Activated T-cell treated with anti-CD3 and anti-CD28 coated beads, Interleukin-2, amount 50 U/mL, for 72 hours (primary cell): ENCODE results near the gene ATG4A. TPM values are rescaled to one million over a fixed set of nuclear protein-coding genes. Genes with fewer than 3 reads are reported as not detected.

Experiments used
- ATAC-seq, 2 donors: fragments of 150-1000 bp; cut with Tn5 transposase; replicated peaks in 1 of 2; 2 replicates each; pipeline ENCODE4 v1.10.0; 2021; ENCODE audit warnings: moderate library complexity in 2 of 2, mild to moderate bottlenecking in 1 of 2
- DNase-seq, 2 donors: peaks; one replicate each; pipeline ENCODE4 v3.0.0; 2021 to 2022; ENCODE audit warnings: mixed read lengths in 1 of 2
- H3K27ac Mint-ChIP-seq: one replicate; pipeline ENCODE4 v1.8.0; 2022; ENCODE audit warnings: mild to moderate bottlenecking, moderate library complexity, mixed read lengths
- H3K27me3 Mint-ChIP-seq: one replicate; pipeline ENCODE4 v1.8.0; 2022; ENCODE audit warnings: low read depth, mixed read lengths
- H3K36me3 Mint-ChIP-seq, 2 donors: one replicate each; pipeline ENCODE4 v1.8.0; 2022; ENCODE audit warnings: mixed read lengths in 2 of 2, mild to moderate bottlenecking in 1 of 2; ENCODE audit not compliant: insufficient read depth in 2 of 2
- H3K4me1 Mint-ChIP-seq: one replicate; pipeline ENCODE4 v1.8.0; 2022; ENCODE audit warnings: low read depth, mixed read lengths
- H3K4me3 Mint-ChIP-seq, 2 donors: one replicate each; pipeline ENCODE4 v1.8.0; 2022; ENCODE audit warnings: mild to moderate bottlenecking in 2 of 2, mixed read lengths in 2 of 2, moderate library complexity in 2 of 2
- H3K9me3 Mint-ChIP-seq, 2 donors: one replicate each; pipeline ENCODE4 v1.8.0; 2022; ENCODE audit warnings: mixed read lengths in 2 of 2
- total RNA-seq, 2 donors: library from RNA; stranded (reverse); gene quantifications; one replicate each; pipeline ENCODE4 v1.2.3, GENCODE V29; 2022

ATG4A gene, protein sequence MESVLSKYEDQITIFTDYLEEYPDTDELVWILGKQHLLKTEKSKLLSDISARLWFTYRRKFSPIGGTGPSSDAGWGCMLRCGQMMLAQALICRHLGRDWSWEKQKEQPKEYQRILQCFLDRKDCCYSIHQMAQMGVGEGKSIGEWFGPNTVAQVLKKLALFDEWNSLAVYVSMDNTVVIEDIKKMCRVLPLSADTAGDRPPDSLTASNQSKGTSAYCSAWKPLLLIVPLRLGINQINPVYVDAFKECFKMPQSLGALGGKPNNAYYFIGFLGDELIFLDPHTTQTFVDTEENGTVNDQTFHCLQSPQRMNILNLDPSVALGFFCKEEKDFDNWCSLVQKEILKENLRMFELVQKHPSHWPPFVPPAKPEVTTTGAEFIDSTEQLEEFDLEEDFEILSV
- 10 to 100 TPM in 1 of 2 donors, 1 to 10 TPM in 1; 9.2 to 10.3 TPM for total RNA-seq

DNA sequence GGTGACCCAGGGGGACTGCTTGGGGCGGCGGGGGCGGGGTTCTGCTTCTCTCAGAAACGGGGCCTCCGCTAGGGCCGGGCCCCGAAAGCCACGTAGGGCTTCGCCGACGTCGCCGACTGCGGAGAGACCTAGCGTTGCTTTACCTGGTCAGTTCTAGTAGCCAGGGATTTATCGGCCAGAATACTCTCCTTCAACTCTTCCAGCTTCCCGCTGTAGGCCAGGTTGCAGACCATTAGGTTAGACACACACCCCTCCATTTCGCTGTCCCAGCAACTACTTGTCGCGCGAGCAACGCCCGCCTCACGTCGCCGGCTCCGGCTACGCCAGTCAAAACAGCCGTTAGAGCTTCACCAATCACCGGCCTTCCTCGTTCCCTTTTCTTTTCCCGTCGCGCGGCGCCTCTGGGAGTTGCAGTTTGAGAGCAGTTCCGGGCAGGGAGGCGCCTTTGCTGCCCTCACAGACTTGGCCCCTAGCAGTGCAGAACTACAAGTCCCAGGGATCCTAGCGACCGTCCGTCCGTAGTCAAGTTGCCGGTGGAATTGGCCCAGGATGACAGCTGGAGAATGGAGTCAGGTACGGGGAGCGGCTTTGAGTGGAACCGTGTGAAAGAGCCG, at the start of gene ATG4A, which contains the start of gene PSMD10:
Gene ATG4A, plus strand, starts transcription at position 515 of the 614 bp plus-strand sequence. Its CDS starts 49 bp downstream, at position 564.
Gene PSMD10, minus strand, starts transcription at position 279 of the 614 bp plus-strand sequence. Its CDS starts 22 bp downstream, at position 257.
- Mint-ChIP-seq H3K27me3 (no peaks in the 10 kb centered on the region), H3K4me3 (no peak within 1 kb of the TSS), H3K27ac (no peak within 1 kb of the TSS), H3K9me3 (no peaks in the 10 kb centered on the region), H3K36me3 (no peaks in the 10 kb centered on the region), H3K4me1 (no peaks in the 10 kb centered on the region)
- ATAC-seq, result peak; percentile 96
- DNase-seq, result peak; percentile 87 to 91

DNA sequence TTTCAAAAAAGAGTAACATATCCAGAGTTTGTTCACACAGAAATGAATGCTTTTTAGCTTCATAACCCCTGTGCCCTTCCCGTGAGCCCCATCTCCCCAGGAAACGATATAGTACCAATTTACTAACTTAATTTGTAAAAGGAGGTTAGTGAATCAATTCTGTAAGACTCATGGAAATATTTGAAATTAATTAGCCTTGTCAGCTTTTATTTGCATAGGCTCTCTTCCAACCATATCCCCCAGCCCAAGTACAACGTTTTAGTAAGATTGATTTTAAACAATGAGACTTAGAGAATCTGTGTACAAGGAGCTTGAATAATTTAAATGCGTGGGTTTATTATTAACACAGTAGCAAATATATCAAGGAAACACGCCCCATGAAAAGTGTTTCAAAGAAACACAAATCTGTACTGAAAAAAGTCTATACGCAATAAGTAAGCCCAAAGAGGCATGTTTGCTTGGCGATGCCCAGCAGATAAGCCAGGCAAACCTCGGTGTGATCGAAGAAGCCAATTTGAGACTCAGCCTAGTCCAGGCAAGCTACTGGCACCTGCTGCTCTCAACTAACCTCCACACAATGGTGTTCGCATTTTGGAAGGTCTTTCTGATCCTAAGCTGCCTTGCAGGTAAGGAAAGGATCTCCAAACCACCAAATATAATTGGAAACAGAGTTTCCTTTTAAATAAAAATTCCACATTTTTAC, 46.9 kb upstream of the ATG4A start, which contains the start of gene VSIG1:
Gene VSIG1, plus strand, starts transcription at position 512 of the 703 bp plus-strand sequence. Its CDS starts 66 bp downstream, at position 578.
- ATAC-seq (no peak), DNase-seq (no peak)
- no peaks in the 10 kb centered on the region for H3K36me3 Mint-ChIP-seq
- peaks cover 36% of the 10 kb centered on the region for H3K27me3 Mint-ChIP-seq
- no peak within 1 kb of the TSS for H3K27ac Mint-ChIP-seq
- H3K4me1 Mint-ChIP-seq, result no peaks in the 10 kb centered on the region
- no peaks in the 10 kb centered on the region for H3K9me3 Mint-ChIP-seq
- no peak within 1 kb of the TSS for H3K4me3 Mint-ChIP-seq

DNA sequence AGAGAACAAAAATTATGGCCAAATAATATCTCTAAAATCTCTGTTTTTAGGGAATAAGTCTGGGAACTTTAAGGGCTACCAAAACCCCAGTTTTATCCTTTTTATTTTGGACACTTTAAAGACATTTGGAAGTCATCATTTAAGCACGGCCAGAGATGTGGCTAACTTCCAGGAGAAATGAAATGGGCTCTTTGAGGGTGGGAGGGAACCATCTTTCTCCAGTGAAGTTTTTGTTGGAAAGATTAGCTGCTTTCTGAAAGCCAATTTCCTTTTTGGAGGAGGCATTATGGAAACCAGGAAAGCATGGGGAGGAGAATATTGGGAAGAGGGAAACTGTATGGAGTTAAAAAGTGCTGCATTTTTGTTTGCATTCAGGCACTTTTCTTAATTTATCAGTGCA, 41.9 kb upstream of the ATG4A start:
- Mint-ChIP-seq H3K4me3 (no peak overlapping the region), H3K27ac (no peak overlapping the region), H3K27me3 (peaks cover 57% of the 10 kb centered on the region), H3K4me1 (peaks cover 14% of the 10 kb centered on the region), H3K9me3 (no peaks in the 10 kb centered on the region), H3K36me3 (no peaks in the 10 kb centered on the region)
- no peak for ATAC-seq
- DNase-seq, result no peak

DNA sequence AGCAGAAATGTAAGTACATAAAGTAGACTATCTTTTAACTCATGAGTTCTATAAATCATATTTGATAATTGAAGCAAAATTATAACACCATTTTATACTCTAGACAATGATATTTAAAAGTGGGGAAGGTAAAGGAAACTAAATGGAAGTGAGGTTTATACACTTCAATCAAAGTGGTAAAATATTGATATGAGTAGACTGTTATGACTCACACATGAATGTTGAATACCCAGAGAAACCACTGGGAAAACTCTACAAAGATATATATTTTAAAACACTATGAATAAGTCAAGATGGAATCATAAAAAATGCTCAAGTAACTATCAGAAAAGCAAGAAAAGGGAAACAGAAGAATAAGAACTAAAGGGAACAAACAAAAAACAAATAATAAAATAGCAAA, 38.4 kb upstream of the ATG4A start:
- Mint-ChIP-seq H3K27ac (no peak overlapping the region), H3K4me1 (peaks cover 14% of the 10 kb centered on the region), H3K4me3 (no peak overlapping the region), H3K36me3 (no peaks in the 10 kb centered on the region), H3K9me3 (no peaks in the 10 kb centered on the region), H3K27me3 (peaks cover 70% of the 10 kb centered on the region)
- DNase-seq, result no peak
- ATAC-seq, result peak; percentile 66 to 74

DNA sequence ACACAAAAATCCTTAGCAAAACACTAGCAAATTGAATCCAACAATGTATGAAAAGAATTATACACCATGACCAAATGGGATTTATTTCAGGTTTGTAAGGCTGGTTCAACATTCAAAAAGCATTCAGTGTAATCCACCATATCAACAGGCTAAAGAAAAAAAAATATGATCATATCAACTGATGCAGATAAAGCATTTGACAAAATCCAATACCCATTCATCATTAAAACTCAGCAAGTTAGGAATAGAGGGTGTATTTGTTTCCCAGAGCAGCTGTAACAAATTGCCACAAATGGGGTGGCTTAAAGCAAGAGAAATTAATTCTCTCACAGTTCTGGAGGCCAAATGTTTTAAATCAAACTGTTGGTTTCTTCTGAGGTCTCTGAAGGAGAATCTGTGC, 36.0 kb upstream of the ATG4A start:
- Mint-ChIP-seq H3K36me3 (no peaks in the 10 kb centered on the region), H3K4me3 (no peak overlapping the region), H3K4me1 (peaks cover 14% of the 10 kb centered on the region), H3K9me3 (peaks cover 0 to 1% of the 10 kb centered on the region in 2 donors), H3K27ac (no peak overlapping the region), H3K27me3 (peaks cover 82% of the 10 kb centered on the region)
- ATAC-seq, result no peak
- no peak for DNase-seq

DNA sequence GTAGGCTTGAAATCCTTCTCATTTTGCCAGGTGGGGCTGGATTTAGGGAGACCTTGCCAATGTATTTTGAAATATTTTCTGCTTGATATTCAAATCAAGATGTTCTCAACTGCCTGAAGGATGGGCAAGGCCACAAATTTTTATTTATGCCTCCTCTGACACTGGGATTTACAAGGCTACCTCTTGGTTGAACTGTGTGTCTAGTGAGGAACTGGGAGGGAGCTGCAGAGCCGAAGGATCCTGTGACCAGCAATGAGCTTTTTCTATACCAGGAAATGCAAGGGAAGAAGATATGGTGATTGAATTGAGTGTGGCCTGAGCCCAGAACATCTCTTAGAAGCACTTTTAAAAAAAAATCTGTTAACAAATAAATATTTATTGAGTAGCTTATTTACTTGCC, 31.8 kb upstream of the ATG4A start:
- H3K36me3 Mint-ChIP-seq, result no peaks in the 10 kb centered on the region
- no peak for DNase-seq
- H3K27ac Mint-ChIP-seq, result no peak overlapping the region
- no peak for ATAC-seq
- H3K4me1 Mint-ChIP-seq, result peaks cover 8% of the 10 kb centered on the region
- H3K4me3 Mint-ChIP-seq, result no peak overlapping the region
- H3K27me3 Mint-ChIP-seq, result peaks cover 74% of the 10 kb centered on the region
- peaks cover 0 to 1% of the 10 kb centered on the region in 2 donors for H3K9me3 Mint-ChIP-seq

DNA sequence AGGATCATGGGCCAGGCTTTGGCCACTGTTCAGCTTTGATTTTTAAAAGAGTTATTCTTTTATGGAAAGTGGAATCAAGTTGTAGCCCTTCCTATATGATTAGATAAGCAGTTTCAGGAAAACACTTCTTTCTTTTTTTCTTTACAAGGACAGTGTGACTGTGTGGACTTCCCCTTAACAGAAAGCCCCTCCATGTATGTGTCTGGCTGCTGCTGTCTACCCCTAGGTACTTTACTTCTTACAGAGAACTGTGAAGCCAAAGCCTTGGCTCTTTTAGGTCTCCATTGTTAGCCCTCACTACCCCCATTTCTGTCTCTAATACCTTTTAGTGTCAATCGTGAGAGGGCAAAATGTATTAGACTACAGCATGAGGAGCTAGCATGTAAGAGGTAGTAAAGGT, 27.6 kb upstream of the ATG4A start:
- Mint-ChIP-seq H3K4me1 (peaks cover 8% of the 10 kb centered on the region), H3K27ac (no peak overlapping the region), H3K27me3 (peaks cover 62% of the 10 kb centered on the region), H3K9me3 (no peaks in the 10 kb centered on the region), H3K4me3 (no peak overlapping the region), H3K36me3 (no peaks in the 10 kb centered on the region)
- ATAC-seq (peak in 1 of 2 donors; percentile 45), DNase-seq (no peak)

DNA sequence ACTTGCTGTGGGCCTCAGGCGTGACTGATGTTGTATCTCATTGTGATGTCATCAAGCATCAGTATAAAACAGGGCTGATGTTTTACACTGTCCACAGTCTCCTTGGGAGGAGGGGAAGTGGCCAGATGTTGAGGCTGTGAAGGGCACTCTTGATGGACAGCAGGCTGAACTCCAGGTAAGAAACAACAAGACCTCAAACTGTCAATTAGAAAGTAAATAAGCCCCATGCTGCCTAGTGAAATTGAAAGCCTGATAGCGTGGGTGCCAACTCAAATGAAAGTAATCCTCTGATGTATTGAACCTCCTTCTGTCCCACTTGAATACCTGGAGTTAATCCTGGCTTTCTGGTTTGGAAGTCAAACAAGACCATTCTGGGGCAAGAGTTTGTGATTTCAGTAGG, 27.0 kb upstream of the ATG4A start:
- no peaks in the 10 kb centered on the region for H3K9me3 Mint-ChIP-seq
- H3K27ac Mint-ChIP-seq, result no peak overlapping the region
- peaks cover 62% of the 10 kb centered on the region for H3K27me3 Mint-ChIP-seq
- no peak for DNase-seq
- ATAC-seq, result peak; percentile 18 to 55
- no peaks in the 10 kb centered on the region for H3K36me3 Mint-ChIP-seq
- H3K4me1 Mint-ChIP-seq, result peaks cover 8% of the 10 kb centered on the region
- no peak overlapping the region for H3K4me3 Mint-ChIP-seq

DNA sequence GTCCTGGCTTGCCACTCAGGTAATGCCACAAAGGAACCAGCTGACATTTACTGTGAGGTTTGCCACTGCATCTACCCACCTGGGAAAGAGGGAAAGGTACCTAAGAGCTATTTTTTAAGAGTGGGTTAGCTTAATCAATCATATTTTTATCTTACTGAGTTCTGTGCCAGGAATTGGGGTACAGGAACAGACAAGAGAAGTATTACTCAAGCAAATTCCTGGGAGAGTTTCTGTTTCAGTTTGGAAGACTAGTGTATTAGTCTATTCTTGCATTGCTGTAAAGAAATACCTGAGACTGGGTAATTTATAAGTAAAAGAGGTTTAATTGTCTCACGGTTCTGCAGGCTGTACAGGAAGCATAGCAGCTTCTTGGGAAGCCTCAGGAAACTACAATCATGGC, 23.5 kb upstream of the ATG4A start:
- Mint-ChIP-seq H3K4me1 (peaks cover 13% of the 10 kb centered on the region), H3K27ac (no peak overlapping the region), H3K27me3 (peaks cover 53% of the 10 kb centered on the region), H3K4me3 (no peak overlapping the region), H3K9me3 (no peaks in the 10 kb centered on the region), H3K36me3 (no peaks in the 10 kb centered on the region)
- no peak for DNase-seq
- ATAC-seq, result no peak

DNA sequence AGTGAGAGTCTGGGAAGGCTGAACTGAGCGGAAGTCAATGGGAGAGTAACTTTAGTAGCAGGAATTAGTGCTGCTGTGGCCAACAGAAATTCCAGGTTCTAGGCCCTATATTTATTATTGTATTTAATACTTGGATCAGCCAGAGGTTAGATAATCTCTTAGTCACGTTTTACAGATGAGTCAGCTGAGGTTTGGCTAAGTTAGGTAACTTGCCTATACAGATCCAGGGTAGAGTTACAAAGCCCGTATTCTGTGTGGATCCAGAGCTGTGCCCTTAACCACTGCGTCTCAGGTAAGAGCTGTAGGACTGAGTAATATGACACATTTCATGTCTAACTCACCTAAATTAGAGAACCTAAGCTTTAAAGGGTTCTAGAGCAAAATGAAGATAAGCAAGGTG, 20.7 kb upstream of the ATG4A start:
- Mint-ChIP-seq H3K9me3 (no peaks in the 10 kb centered on the region), H3K27me3 (peaks cover 50% of the 10 kb centered on the region), H3K27ac (no peak overlapping the region), H3K36me3 (no peaks in the 10 kb centered on the region), H3K4me1 (peaks cover 5% of the 10 kb centered on the region), H3K4me3 (no peak overlapping the region)
- DNase-seq (no peak), ATAC-seq (peak; percentile 60 to 62)

DNA sequence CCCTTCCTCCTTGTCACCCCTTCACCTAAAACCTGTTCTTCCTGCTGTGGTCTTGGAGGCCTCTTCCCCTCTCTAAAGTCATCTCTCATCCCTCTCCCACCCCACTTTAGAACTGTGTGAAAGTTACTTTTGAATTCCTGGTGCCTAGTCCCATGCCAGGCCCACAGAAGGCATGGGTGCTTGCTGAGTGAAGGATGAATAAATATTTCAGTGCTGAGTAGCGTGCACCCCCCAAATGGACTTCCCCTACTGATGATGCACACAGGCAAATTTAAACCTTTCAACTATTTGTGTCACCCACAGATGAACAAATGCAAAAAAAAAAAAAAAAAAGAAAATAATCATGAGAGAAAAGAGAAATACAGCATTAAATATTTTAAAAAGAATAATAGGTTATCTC, 20.0 kb upstream of the ATG4A start:
- Mint-ChIP-seq H3K27me3 (peaks cover 50% of the 10 kb centered on the region), H3K36me3 (no peaks in the 10 kb centered on the region), H3K9me3 (no peaks in the 10 kb centered on the region), H3K27ac (no peak overlapping the region), H3K4me1 (peaks cover 5% of the 10 kb centered on the region), H3K4me3 (no peak overlapping the region)
- ATAC-seq (no peak), DNase-seq (no peak)

DNA sequence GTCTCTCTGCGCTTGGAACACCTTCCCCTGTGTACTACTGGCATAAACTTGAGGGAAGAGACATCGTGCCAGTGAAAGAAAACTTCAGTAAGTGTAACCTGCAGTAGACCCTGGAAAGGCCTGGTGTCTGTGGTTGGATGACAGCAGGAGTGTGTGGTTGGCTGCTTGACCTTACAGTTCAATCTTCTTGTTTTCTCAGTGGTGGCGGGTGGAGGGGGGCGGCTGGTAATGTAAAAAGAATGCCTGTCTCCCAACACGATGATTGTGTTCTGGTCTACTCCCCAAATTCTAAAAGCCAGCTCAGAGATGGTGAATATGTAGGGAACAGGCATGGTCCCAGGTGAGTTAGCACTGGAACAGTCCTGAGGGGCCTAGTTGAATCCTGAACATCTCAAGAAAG, 18.8 kb upstream of the ATG4A start:
- Mint-ChIP-seq H3K4me3 (no peak overlapping the region), H3K27ac (no peak overlapping the region), H3K27me3 (peaks cover 47% of the 10 kb centered on the region), H3K9me3 (no peaks in the 10 kb centered on the region), H3K36me3 (no peaks in the 10 kb centered on the region), H3K4me1 (peaks cover 5% of the 10 kb centered on the region)
- DNase-seq (no peak), ATAC-seq (no peak)

DNA sequence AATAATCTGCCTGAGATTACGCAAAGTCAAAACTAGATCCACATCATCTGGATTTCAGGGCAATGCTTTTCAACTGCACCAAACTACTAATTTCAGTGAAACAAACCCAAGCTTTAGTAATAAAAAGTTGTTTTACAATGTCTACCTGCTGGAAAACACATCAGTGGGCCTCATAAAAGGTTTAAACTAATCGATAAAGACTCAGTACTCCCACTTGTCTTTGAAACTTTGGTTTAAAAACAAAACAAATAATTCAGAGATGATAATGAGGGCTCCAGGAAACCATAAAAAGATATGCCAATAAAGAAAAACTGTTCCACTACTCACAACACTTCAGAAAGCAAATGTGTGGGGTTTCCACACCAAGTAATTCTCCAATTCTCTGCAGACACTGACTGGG, 10.5 kb upstream of the ATG4A start:
- H3K4me3 Mint-ChIP-seq, result no peak overlapping the region
- H3K4me1 Mint-ChIP-seq, result no peaks in the 10 kb centered on the region
- no peaks in the 10 kb centered on the region for H3K36me3 Mint-ChIP-seq
- peak overlapping the region; percentile 40 for H3K27ac Mint-ChIP-seq
- no peaks in the 10 kb centered on the region for H3K9me3 Mint-ChIP-seq
- DNase-seq (no peak), ATAC-seq (no peak)
- H3K27me3 Mint-ChIP-seq, result peaks cover 18% of the 10 kb centered on the region
